GM12873 (cell line): ENCODE data around the gene MAP3K14.

Experiments used
- TF ChIP-seq, protein P1 (sequence below): IDR thresholded peaks from 2 replicates; pipeline ENCODE4 v1.5.1; 2012; ENCODE audit warnings: low read depth, mild to moderate bottlenecking, moderate library complexity, low read length, control low read depth; ENCODE audit not compliant: insufficient read depth; ENCODE audit errors: missing control alignments

Gene MAP3K14

DNA sequence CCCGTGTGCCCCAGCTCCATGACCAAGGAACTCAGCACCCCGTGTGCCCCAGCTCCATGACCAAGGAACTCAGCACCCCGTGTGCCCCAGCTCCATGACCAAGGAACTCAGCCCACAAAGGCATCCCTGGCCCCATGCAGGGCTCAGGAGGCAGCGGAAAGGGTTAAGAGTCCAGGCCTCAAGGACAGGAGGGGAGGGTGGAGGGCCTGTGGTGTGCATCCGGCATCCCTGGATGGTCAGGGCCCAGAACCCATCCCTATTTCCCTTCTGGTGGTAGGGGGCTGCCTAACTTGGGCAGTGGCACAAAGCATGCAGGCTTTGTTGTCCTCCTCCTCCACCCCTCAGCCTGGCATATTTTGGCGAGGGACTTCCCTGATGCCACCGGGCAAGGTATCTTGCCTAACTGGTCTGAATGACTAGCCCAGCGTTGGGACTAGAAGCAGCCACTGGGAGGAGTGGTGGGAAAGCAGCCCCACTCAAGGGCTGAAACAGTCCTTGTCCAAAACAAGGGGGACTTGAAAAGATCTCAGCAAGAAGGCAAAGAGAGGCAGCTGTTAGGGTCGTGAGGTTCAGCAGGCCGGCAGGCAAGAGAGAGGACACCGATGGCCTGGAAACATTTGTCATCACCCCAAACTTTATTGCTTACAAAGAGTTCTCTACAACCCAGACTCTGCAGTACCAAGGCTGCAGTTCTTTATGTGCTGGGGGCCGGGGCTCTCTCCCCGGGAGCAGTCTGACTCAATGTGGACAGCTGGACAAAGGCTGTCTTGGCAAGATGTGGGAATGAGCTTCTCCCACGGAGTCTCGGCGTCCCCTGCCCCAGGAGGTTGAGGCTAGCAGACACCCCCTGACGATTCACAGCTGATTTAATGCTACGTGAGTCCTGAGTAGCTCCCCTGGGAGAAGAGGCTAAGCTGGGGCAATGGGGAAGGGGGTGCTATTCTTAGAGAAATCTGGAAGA lies 54.0 kb downstream of the MAP3K14 start:
- TF ChIP-seq, protein P1, sequence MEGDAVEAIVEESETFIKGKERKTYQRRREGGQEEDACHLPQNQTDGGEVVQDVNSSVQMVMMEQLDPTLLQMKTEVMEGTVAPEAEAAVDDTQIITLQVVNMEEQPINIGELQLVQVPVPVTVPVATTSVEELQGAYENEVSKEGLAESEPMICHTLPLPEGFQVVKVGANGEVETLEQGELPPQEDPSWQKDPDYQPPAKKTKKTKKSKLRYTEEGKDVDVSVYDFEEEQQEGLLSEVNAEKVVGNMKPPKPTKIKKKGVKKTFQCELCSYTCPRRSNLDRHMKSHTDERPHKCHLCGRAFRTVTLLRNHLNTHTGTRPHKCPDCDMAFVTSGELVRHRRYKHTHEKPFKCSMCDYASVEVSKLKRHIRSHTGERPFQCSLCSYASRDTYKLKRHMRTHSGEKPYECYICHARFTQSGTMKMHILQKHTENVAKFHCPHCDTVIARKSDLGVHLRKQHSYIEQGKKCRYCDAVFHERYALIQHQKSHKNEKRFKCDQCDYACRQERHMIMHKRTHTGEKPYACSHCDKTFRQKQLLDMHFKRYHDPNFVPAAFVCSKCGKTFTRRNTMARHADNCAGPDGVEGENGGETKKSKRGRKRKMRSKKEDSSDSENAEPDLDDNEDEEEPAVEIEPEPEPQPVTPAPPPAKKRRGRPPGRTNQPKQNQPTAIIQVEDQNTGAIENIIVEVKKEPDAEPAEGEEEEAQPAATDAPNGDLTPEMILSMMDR: no peak

DNA sequence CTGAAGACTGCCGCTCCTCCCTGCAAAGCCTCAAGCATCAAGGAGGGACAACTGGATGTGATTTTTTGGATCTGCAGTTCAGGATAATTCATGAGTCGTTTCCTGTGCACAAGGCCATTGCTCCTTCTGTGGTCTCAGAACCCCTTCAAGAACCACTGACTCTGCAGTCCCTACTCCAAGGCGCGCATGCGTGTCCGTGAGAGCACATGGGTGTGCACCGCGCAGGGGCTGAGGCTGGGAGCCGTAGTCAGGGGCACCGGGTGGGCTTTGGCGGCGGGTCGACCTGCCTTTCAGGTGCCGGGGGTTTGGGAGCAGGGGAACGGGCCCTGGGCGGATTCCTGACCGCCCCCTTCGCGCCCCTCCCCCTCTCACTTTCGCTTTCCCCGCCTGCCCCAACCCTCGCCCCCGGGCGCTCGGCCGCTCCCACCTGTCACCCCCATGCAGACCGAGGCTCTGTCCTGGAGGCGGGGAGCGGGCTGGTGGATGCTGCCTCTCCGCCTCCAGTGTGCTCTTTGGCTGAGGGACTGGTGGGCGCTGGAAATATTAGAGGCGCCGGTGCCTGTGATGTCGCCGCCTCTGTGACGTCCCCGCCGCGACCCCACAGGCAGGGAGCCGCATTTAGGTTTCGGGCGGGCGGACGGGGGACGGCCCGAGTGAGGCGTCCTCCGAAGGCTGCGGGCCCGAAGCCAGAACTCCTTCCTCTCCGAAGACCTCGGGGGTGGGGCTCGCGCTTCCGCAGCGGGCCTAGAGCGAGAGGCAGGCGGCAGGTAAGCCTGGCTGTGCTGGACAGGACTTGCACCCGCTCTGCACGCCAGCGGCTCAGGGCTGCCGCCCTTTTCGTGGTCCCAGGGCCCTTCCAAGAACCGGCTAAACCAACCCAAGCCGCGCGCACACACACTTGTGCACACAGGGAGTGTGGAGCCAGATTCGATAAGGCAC lies 55.0 kb downstream of the MAP3K14 start, which contains the start of gene SPATA32:
TSS of gene SPATA32 (minus strand) at position 518 of the 939 bp plus-strand sequence. CDS start at position 440, 78 bp downstream.
- TF ChIP-seq, protein P1: no peak

DNA sequence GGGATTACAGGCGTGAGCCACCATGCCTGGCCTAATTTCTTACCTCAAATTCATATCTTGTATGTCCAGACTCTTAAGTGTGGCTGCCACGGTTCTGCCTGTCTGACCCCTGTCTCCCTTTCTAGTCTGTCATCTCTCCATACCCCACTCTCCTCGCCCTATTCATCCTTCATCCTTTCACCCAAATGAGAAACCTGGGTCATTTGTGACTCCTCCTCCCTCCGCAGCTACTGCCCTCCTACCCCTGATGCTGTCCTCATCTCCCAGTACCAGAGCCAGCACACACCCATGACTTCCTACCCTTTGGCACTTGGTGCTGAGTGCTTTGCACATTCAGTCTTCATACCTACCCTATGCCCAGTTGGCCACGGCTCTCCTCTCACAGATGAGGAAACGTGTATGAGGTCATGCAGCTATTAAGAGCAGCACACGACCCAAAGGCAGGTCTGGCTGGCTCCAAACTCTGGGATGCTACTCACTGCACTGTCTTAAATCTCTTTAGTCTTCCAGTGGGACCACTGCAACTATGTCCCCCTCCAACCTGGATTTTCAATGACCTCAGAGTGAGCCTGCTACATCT lies 56.5 kb downstream of the MAP3K14 start:
- TF ChIP-seq, protein P1: no peak

DNA sequence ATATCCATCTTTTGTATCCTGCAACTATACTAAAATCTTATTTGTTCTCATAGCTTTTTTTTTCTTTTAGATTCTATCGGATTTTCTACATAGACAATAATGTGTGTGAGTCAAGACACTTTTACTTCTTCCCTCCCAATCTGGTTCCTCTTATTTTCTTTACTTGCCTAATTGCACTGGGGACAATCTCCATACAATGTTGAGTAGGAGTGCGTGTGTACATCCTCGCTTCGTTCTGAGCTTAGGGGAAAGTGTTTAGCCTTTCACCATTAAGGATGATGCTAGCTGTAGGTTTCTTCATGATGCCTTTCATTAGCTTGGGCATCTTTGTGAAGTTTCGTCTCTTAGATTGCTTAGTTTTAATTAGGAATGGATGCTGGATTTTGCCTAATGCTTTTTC lies 57.8 kb downstream of the MAP3K14 start:
- TF ChIP-seq, protein P1: no peak

DNA sequence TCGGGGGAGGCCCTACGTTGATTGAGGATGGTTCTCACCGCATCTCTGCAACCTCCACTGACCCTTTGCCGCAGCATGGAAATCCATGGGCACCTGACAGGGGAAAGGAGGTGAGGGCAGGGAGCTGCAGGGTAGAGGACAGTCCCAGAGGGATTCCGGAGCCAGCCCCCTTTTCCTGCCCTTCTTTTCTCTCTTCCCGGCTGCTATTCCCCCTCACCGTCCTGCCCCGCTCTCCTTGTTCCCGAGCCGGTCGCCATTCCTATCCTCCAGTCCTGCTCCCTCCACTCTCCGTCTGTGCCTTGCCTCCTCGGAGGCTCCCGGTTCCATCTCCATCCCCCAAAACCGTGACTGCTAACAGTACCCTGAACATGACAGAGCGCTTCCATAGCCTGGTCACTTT lies 59.7 kb downstream of the MAP3K14 start:
- TF ChIP-seq, protein P1: no peak

DNA sequence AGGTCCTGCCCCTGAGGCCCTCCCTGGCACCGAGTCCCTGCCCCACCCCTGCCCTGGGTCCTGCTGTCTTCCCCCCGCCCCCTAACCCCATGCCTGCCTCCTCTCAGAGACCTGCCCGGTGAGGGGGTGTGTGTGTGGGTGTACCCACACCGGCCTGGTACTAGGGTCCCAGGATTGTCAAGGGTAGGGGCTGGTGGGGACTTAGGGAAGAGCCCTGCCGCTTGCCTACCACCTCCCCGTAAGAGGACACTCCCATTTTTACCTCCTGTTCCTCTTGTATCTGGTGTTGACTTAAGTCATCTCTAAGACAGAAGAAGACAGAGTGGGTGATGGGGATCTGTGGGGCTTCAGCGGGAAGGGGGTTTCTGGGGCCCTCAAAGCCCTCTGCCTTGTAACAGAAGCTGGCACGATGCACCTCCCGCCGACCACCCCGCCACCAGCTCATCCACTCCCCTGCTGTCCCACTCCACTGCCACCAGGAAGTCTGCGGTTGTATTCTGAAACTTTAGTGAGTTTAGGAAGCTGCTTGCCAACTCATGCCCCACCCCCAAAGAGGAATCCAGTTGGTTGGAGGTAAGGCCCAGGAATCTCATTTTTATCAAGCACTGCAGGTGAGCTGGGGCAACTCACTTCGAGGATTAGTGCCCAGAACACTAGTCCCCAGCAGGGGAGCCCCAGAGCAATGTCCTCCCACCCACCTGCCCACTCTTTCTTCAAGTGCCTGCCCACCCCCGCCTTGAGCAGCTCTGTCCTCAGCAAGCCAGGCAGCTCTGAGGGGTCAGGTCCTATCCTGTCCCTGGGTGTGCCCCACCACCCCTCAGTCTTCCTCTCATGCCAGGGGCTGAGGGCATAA lies 60.5 kb downstream of the MAP3K14 start:
- TF ChIP-seq, protein P1: peak; percentile 70
